ENCODE measurements around the gene GLIS1.

GLIS1 gene

DNA sequence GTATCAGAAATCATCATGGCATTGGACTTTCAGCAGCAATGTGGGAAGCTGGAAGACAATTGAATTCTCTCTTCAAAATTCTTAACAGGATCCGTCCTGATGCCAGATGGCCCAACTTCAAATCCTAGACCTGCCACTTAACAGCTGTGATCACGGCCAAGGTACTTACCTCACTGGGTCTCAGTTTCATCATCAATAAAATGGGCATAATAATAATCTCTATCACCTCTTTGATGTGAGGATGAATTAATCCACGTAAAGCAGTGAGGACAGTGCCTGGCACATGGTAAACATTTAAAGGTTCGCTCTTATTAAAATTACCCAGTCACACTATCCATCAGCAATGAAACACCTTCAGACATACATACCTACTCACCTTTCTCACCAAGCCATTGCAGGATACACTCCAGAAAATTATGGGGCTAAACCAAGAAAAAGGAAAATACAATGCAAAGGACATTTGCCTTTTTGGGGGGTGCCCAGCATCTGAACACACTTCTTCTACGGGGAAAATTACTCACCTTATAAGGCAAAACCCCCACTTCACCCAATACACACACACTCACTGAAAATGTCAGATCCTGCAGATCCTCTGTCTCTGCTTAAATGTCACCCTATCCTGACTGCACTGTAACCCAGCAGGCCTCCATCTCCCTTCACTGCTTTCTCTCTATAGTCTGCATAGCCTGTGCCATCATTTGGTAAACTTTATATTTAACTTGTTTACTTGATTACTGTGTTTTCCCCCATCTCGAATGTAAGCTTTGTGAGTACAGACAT lies 21.7 kb downstream of the GLIS1 start:
- no peak for DNase-seq

DNA sequence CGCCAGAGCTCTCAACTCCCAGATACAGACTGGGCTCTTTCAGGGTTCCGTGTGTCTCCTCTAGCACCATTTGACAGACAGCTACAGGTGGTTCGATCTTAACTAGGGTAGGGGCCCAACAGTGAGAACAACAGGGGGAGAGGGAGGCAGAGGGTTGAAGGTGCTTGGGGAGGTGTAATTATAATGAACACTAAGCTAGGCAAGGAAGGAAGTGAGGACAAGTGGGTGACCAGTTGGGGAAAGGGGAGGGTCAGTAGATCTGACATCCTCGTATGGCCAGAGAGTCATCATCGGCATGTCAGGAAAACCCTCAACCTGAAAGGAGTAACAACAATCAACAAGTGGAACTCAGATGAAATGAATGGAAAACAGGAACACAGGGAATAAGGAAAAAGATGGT lies 22.8 kb downstream of the GLIS1 start:
- DNase-seq, result no peak

DNA sequence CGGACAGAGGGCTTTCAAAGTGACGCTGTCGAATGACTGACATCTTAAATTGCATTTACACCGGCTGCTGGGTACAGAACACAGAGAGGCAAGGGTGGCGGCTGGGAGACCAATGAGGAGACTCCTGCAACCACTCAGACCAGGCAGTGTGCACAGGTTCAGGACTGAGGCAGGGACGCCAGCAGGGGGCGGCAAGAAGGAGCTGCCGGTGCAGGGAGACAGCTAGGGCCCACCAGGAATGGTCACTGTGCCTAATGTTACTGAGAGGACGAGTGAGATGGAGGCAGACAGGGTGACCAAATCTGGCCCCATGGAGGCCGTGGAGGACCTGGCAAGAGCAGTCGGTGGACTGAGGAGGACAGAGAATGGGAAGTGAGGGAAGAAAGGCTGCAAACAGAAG lies 23.5 kb downstream of the GLIS1 start:
- no peak for DNase-seq

DNA sequence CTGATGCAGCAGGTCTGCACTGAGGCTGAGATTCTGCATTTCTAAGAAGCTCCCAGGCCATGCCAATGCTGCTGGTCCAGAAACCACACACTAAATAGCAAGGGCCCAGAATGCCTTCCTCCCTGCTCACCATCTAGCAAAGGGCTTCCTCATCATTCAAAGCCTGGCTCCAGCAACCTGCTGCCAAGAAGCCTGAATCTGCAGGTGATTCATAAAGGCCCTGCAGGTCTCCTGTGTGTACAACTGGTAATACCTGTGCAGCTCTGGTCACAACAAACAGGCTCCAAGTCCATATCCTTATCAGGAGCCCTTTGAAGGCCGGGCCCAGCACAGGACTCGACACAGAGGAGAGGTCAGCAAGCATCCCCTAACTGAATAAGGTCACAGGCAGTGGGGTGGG lies 26.7 kb downstream of the GLIS1 start:
- no peak for DNase-seq

DNA sequence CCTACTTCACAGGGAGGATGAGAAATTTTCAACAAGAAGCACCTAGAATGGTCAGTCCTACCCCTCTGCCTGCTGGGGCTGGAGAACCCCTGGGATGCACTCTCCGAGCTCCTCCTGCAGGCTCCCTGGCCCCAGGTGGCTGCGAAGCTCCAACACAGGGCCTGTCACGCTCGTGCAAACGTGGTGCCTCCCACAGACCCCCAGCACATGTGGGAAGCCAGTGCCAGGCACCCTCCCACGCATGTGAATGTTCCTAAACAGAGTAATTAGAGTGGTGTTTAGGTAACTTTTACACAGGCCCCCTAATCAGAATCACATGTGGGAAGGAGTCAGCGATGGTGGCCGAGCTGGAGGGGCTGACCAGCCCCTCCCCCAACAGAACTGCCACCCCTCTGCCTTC lies 28.4 kb downstream of the GLIS1 start:
- DNase-seq, result no peak

DNA sequence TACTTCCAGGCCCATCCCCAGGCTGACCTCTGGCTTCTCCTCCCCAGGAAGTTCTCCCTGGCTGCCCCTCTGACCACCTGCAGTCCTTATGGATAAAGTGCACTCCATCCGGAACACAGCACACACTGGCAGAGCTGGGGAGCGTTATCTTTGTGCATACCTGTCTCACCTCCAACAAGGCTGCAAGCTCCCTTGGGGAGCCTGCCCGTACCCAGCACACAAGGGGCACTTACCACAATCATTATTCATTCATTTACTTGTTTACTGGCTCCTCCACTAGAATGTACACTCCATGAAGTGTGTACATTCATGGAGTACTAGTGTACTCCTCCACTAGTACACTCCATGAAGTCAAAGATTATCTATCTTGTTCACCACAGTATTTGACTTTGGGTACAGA lies 30.3 kb downstream of the GLIS1 start:
- DNase-seq, result no peak

DNA sequence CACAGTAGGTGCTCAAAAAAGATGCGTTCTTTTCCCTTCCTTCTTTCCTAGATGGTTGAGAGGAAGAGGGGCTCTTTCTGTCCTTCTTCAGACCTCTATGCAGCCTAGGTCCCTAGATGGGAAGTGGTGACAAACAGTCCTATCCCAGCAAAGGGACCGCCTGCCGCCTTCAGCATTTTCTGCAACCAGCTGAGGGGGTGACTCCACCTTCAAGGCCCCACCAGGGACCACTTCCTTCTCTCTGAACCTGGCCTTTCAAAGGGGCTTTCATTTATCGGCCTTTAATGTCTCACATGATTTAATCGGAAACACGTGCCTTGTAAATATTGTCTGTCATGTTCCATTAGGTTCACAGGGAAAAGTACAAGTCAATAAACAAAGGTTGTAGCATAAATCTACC lies 32.6 kb downstream of the GLIS1 start:
- no peak for DNase-seq

DNA sequence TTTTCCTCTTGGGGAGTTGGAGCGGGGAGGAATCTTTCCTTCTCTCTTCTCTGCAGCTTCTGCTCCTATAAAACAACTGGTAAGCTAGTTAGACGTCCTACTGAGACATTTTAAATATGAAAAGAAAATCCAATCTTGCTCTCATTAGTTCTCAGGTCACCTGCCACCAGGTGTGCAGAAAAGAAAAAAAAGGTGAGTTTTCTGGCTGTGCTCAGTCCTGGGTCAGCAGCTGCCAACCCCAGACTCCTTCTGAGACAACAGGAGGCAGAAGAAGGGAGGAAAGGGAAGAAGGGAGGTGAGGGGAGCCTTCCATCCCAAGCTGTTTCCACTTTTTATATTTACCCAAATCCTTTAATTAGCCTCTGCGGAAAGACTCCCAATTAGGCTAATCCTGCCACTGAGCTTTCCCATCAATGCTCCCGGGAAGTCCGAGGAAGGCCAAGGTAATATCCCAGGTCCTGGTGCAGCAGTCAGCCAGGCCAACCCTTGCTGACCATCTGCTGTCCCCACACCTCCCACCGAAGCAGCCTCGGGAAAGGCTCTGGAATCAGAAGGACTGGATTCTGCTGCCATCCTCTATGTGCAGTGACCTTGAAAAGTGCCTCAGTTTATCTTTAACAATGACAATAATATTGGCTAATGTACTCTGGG lies 33.4 kb downstream of the GLIS1 start:
- no peak for DNase-seq

DNA sequence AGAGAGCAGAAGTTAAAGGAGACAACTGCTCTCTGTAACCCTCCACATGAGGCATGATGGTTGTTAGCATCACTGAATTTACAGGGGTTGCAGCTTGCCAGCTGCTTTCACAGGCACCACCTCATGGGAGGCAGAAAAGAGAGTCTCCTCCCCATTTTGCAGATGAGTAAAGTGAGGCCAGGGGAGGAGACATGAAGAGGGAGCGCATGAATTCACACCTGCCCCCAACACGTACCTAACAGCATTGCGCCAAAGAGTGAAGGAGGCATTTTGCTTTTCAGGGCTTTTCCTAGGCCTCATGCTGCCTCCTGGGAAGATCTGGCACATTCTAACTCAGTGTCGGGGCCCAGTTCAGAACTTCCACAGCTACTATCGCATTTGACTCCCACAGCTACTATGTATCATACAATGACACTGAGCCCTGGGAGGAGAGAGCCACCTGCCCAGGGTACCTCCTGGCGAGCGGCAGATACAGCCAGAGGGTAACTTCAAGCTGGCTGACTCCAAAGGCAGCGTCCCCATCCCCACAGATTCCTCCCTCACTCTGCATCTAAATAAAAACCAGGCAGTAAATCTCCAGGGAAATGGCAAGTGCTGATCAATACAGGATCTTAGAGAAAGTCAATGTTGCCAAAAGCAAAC lies 34.0 kb downstream of the GLIS1 start:
- no peak for DNase-seq

DNA sequence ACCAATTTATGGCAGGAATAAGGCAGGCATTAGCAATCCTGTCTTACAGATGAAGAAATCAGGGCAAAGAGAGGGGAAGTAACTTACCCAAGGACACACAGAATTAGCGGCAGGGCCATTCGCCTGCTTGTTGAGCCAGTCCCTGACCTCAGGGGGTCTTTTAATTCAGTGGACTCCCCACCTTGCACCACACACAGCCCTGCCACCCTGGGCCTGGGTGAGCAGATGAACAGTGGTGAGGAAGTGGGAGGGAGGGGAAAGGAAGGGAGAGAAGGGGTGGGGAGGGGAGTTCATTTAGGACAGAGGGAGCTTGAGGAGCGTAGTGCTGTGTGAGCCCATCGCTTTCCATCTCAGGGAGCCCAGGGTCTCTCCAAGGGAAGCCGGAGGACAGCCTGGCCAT lies 34.7 kb downstream of the GLIS1 start:
- DNase-seq, result no peak

DNA sequence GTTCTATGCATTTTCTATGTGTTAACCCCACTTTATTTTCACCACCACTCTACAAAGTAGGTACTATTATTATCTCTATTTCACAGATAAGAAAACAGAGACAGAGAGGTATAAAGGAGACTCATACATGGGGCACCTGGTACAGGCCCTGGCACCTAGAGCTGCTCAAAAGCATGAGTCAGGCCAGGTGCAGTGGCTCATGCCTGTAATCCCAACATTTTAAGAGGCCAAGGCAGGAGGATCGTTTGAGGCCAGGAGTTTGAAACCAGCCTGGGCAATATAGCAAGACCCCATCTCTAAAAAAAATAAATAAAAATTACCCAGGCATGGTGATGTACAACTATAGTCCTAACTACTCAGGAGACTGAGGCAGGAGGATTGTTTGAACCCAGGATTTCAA lies 35.8 kb downstream of the GLIS1 start:
- no peak for DNase-seq

DNA sequence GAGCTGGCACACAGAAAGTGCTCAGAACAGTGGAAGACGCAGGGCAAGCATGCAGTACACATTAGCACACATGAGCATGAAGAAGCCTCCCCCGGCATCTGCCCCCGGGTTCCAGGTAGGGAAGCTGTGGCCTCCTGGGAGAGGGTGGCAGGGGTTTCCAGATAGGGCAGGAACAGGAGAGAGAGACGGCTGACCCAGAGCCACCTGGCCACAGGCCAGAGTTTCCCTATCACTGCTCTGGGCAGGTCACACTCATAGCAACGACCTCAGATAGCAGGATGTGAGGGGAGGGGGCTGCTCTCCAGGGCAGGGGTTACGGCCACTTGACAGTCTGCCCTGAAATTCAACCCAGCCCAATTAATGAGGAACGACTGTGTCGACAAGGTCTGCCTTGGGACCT lies 36.6 kb downstream of the GLIS1 start:
- no peak for DNase-seq

DNA sequence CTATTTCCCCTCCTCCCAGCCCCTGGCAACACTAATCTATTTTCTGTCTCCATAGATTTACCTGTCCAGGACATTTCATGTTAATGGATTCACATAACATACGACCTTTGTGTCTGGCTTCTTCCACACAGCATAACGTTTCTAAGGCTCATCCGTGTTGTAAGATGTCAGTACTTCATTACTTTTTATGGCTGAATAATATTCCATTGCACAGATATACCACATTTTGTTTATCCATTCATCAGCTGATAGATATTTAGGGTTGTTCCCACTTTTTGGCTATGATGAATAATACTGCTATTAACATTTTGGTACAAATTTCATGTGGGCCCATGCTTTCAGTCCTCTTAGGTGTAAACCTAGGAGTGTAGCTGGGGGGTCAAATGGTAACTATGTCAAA lies 38.2 kb downstream of the GLIS1 start:
- DNase-seq, result no peak

DNA sequence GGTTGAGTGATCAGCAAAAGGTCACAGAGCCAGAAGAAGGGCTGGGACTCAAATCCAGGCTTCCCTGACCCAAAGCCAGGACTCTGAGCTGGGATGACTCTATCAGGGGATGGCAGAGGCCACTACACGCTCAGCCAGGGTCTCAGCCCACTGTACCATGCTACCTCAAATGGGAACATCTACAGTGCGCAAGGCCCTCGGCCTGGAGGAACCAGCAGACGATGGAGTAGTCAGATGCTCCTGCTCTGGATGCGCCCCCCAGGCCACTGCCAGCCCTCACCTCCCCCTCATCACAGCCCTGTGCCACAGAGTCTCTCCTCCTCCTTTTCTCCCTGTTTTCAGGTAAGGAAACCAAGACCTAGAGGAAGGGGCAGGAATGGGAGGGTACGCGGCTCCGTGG lies 39.0 kb downstream of the GLIS1 start:
- DNase-seq, result no peak

DNA sequence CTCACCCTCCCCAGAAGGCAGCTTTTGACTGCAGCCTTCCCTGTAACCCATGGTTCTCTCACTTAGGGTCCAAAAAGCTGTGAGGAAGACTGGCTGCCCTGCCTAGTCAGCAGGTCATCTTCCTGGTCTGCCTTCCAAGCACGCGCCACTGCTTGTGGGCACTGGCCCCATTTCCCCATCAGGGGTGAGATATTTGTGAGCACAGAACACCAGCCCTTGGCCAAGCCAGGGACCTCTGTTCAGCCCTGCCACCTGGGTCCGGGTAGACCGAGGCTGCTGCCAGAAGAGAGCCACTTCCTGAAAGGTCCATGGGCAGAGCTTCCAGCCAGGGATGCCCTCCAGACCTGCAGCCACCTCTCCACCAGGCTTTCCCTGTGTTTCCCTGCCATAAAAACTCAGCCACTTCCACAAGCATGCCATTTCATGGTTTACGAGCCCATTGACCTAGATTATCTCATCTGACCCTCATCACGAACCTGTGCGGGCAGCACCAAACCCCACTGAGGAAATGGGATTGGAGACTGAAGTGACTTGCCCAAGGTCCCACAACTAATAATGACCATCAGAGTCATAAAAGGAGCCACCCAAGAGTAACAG lies 40.5 kb downstream of the GLIS1 start:
- no peak for DNase-seq

DNA sequence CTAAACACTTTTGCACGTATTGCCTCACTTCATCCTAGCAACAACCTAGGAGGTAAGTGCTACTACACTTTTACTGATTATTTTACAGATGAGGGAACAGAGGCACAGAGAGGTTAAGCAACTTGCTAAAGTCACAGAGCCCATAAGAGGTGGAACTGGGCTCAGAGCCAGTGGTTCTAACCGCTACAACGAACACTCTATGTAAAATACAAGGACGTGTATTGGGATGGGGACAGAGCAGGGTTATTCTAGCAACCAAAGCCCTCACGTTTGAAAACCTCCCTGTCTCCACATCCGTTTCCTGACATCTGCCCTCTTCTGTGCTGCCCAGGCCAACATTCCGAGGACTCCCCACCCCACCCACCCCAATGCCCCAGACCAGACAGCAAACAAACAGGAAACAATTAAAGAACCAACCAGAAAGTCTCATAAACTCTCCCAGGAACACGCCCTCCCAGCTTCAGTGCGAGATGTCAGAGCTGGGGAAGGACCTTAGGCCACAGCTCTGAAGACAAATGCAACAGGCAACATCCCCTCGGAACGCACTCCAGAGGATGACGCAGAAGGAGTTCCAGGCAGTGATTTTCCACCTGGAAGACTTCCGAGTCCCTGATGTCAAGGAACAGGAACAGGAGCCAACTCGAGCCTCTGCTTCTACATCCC lies 41.1 kb downstream of the GLIS1 start:
- DNase-seq, result no peak

DNA sequence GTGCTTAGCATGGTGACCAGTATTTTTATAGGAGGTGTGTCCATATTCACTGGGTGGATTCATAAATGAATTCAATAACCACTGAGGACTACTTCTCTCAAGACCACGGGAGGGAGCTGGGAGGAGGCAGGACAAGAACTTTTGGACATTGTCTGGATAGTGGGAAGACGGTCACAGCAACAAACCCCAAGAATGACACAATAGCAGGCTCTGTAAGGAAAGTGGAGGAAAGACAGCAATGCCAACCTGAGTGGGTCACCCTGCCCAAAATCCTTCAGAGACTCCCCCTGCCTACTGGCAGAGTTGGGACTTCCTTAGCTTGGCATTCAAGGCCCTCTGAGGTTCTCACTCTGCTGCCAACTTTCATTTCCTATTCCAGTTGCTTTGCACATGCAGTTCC lies 42.0 kb downstream of the GLIS1 start:
- no peak for DNase-seq

DNA sequence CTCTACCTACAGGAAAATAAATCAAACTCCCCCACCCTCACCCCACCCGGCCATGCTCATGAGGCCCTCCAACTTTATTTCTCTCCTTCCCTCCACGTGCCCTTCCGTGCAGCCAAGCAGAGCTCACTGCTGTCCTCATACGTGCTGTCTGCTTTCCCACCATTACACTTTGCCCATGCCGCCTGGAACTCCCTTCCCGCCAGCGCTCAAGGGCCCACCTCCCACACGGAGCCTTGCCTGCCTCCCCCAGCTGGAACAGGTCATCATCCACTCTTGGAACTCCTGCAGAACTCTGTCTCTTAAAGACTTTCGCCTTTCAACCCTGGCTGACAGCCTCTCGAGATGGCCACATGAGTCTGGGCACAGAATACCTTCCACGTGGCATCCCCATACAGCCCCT lies 42.4 kb downstream of the GLIS1 start:
- no peak for DNase-seq

DNA sequence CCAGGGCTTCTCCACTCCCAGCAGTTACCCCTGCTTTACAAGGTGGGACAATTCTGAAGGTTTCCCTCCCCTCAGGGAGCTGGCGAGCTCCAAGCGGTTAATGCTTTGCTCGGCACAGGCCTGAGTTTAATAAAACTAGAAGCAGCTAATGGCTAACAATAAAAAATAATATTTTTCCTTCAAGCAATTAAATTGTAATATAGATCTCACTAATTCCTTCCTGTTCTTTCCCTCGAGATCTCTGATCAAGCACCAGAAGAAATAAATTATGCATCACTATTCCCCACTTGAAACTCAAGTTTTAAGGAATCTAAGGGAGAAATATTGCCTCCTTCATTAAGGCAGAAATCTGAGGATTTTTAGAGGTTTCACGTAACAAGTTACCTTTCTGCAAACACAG lies 42.9 kb downstream of the GLIS1 start:
- no peak for DNase-seq

DNA sequence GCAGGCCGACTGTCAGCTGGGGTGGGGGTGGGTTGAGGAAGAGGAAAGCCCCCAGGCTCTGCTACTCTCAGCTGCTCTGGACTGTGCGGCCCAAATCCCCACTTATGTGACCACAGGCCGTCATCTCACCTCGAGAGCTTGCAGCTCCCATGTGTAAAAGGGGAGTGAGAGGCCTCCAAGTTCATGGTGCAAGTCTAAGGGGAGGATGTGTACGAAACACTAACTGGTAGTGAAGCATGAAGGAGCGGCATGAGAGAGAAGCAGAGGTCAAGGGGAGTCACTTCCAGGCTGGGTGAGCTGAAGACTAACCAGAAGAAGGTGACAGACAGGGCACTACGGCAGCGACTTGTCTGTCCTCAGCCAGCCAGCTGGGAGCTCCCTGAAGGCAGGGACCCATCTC lies 43.8 kb downstream of the GLIS1 start:
- DNase-seq, result no peak

DNA sequence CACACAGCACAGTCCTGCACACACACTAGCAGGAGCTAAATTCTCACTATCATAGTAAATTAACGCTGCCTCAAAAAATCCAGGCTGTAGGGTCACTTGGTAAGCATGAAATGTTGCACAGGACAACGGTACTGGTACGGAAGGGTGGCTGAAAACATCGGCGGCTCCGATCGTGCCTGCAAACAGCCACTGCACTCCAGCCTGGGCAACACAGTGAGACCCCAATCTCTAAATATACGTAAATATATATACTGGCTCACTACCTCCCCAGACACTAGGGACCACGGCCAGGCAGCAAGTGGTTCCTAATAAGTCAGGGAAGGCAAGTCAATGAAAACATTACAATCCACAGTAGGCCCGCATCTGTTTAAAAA lies 44.3 kb downstream of the GLIS1 start:
- no peak for DNase-seq

DNA sequence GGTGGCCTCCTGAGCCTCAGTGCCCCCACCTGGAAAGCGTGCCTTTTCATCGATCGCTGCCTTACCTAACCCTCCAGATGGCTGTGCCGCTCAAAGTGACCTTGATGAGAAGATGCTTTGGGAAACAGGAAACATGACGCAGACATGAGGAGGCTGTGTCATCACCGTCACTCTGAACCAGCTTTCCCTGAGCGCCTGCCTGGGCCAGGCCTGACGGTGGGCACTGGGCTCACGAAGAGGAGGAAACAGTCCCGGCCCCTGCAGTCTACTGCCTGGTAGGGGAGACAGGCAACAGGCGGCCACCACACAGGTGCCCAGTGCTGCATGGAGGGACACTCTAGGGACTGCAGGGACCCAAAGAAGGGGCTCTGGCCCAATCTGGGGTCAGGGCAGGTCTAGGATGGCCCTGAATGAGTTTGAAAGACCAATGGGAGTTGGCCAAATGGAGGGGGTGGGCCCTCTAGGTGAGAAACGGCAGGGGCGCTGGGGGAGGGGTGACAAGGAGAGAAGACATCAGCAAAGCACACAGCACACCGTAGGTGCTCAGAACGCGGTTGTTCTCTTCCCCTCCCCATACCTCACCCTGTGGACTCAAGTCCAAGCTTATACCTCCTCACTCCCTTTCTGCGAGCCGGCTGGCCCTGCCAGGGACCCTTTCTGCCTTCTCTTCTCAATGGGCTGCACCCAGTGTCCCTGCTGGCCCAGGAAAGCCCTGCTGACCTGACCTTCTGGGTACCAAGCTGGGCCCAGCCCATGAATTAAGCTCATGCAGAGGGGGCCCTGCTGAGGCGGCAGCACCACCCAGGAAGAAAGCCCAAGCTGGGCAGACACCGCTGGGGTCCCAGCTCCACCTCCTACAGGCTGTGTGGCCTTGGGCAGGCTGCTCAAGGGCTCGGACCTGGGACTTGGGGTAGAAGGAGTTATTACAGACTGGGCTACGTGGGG lies 44.9 kb downstream of the GLIS1 start:
- no peak for DNase-seq

All from DMS79 (cell line).